Measurements from ENCODE around the gene DOHH.

GRCh38 chr19:3475449-3475848 is 25.0 kb downstream of the DOHH start:
- TF ChIP-seq POLR2A (IDR thresholded peaks at IDR 0.05) = no peak
- TF ChIP-seq, protein P1, sequence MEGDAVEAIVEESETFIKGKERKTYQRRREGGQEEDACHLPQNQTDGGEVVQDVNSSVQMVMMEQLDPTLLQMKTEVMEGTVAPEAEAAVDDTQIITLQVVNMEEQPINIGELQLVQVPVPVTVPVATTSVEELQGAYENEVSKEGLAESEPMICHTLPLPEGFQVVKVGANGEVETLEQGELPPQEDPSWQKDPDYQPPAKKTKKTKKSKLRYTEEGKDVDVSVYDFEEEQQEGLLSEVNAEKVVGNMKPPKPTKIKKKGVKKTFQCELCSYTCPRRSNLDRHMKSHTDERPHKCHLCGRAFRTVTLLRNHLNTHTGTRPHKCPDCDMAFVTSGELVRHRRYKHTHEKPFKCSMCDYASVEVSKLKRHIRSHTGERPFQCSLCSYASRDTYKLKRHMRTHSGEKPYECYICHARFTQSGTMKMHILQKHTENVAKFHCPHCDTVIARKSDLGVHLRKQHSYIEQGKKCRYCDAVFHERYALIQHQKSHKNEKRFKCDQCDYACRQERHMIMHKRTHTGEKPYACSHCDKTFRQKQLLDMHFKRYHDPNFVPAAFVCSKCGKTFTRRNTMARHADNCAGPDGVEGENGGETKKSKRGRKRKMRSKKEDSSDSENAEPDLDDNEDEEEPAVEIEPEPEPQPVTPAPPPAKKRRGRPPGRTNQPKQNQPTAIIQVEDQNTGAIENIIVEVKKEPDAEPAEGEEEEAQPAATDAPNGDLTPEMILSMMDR (IDR thresholded peaks at IDR 0.05) = no peak
